ENCODE results near the gene PFKFB2. TPM values are rescaled to one million over a fixed set of nuclear protein-coding genes. Genes with fewer than 3 reads are reported as not detected.

The PFKFB2 gene
- total RNA-seq, 2 donors from 2014 or later = 28.2 to 42.8 TPM

GRCh38 chr1:207058878-207059867, 6.1 kb downstream of the PFKFB2 start:
- intact Hi-C loops (cut with DNase I) = no loop called here
- no peak for ATAC-seq

DNA sequence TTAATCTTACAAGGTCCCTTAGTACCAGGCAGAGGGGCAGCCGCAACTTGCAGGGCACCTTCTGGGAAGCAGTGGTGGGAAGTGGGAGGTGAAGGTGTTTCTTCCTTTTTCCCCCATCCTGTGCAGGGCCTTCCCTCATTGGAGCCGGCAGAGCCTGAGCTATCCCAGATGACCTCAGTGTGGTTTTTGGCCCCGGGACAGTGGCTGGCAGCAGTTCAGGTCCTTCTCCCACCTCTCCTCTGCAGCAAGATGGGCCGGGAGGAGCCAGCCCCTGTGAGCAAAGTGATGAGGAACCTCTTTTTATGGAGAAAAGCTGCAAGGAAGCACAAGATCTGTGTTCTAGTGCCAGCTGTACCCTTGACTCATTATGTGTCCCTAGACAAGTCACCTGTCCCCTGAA, 6.8 kb downstream of the PFKFB2 start:
- intact Hi-C loops (cut with DNase I) = no loop called here
- DNase-seq (no peak), ATAC-seq (no peak)

More at GRCh38 chr1:207058878-207059867, 6.1 kb downstream of the PFKFB2 start:
- DNase-seq = no peak

DNA sequence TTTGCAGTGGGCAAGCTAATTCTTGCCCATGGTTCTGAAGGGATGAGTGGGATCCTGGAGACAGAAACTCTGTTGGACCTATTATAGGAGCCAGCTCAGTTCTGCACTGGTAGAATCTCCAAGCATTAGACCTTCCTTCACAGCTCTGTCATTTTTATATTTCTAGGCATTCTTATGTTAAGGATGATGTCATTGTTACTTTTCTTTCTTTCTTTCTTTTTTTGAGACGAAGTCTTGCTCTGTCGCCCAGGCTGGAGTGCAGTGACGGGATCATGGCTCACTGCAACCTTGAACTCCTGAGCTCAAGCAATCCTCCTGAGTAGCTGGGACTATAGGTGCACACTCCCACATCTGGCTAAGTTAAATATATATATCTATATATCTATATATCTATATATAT, 7.5 kb downstream of the PFKFB2 start:
- ATAC-seq = no peak
- DNase-seq = no peak
- intact Hi-C loops (cut with DNase I) = no loop called here

GRCh38 chr1:207062058-207062457, 9.0 kb downstream of the PFKFB2 start:
- ATAC-seq (no peak), DNase-seq (no peak)
- intact Hi-C loops (cut with DNase I) = no loop called here

DNA sequence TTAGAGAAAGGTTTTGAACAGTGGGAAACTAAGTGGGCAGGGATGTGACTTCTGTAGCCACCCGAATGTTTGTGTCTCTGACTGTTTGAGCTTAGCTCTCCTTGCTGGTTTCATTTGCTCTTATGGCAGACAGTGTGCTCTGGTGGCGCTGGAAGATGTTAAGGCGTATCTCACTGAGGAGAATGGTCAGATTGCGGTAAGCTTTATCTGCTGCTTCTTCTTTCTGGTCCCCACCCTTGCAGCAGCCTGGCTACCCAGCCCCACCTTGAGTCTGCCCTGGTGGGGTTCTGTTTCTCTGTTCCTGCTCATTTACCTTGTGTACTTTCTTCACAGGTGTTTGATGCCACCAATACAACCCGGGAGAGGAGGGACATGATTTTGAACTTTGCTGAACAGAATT, 9.9 kb downstream of the PFKFB2 start:
- intact Hi-C loops (cut with DNase I) = no loop called here
- DNase-seq (no peak), ATAC-seq (no peak)

GRCh38 chr1:207064561-207064960, 11.5 kb downstream of the PFKFB2 start:
- DNase-seq = peak; percentile 36
- ATAC-seq = peak; percentile 53 to 71
- intact Hi-C loops (cut with DNase I) = no loop called here

DNA sequence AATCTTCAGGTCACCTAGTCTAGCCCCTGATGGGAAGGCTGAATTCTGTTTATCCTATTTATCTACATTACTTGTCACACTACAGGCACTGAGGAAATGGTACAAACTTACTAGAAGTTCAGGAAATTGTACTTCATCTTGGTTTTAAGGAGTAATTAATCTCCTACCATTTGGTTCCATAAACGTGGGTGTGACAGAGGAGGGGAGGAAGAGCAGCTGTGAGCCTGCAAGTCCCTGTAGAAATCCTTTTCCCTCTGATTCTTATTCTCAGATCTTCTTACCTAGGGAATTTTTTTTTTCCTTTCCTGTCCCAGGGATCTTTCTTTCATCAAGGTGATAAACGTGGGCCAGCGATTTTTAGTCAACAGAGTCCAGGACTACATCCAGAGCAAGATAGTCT, 14.1 kb downstream of the PFKFB2 start:
- intact Hi-C loops (cut with DNase I) = no loop called here
- DNase-seq = no peak
- no peak for ATAC-seq

DNA sequence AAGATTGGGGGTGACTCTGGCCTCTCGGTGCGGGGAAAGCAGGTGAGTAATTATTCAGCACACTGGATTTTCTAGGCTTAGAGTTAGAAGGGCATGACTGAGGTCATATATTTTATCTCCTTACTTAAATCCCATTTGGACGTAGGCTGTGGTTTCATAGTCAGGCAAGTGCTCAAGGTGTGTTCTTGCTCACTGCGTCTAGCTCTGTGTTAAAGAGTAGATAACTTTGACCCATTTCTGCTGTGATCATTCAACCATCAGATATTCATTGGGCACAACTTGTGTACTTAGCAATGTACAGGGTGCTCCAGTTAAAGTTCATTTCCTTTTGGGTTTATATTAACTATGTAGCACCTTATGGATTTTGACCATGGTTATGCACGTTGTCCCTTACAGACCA, 14.6 kb downstream of the PFKFB2 start:
- intact Hi-C loops (cut with DNase I) = no loop called here
- ATAC-seq (no peak), DNase-seq (no peak)

GRCh38 chr1:207069061-207069460, 16.0 kb downstream of the PFKFB2 start:
- ATAC-seq (peak in 1 of 2 donors; percentile 58), DNase-seq (no peak)
- intact Hi-C loops (cut with DNase I) = no loop called here

GRCh38 chr1:207069858-207070506, 16.9 kb downstream of the PFKFB2 start:
- ATAC-seq (peak in 1 of 2 donors; percentile 54), DNase-seq (no peak)
- intact Hi-C loops (cut with DNase I) = no loop called here

DNA sequence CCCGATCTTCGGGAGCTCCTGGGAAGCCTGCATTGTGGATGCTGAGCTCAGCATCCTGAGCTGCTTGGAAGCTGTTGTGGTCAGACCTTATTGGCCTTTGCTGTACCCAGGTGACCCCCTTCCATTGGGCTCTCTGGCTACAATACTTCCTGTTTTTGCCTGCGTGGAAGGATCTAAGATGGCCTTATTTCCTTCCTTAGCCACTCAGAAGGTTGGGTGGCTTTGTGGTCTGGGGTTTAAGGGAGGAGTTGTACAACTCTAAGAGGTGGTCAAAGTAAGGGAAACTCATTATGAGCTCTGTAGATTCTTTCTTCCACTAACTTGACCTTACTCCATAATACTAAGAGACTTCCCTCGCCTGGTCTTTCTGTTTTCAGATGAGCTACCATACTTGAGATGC, 17.7 kb downstream of the PFKFB2 start:
- intact Hi-C loops (cut with DNase I) = no loop called here
- DNase-seq (no peak), ATAC-seq (no peak)

- ATAC-seq = no peak
- intact Hi-C loops (cut with DNase I) = no loop called here
- DNase-seq = no peak
Measured at GRCh38 chr1:207071426-207071825, 18.4 kb downstream of the PFKFB2 start.

- no peak for ATAC-seq
- intact Hi-C loops (cut with DNase I) = no loop called here
Measured at GRCh38 chr1:207072233-207072632, 19.2 kb downstream of the PFKFB2 start.

DNA sequence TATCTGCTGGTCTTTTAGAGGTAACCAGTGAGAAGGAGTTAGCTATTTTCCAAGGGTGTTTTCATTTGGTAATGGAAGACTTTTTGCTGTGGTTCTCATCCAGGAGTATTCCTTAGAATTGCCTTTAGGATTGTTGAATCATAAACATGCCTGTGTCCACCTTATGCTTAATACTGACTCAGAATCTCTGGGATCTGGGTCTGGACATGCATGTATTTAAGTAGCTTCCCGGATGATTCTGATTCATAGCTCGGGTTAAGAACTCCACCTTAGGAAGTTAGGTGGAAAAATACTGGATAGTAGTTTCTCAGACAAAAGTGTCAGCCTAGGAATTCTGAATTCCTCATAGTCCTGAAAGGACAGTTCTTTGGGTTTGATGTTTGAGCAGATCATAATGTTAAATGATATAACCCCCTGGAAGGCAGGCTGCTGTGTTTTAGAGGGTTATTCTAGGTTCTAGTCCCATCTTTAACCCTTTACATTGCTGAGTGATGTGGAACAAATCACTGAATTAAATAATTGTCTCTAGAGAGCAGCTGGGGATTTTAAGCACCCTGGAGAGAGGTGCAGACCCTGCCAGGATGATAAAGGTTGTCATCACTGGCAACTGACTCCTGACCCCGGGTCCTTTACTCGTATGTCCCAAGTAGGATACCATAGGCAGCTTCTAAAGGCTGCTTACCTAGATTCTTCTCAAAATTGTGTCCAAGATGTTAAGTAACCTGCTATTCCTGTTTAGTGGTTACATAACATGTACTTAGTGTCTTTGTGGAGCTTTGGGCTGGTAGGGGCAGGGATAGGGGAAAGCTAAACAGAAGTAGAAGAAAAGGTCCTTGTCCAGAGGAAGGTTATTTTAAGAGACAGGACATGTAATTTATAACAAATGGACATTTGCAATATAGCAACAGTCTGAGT, 21.1 kb downstream of the PFKFB2 start:
- intact Hi-C loops (cut with DNase I) = no loop called here
- no peak for ATAC-seq
- DNase-seq = no peak

More at GRCh38 chr1:207072233-207072632, 19.2 kb downstream of the PFKFB2 start:
- no peak for DNase-seq

- DNase-seq (no peak), ATAC-seq (no peak)
- intact Hi-C loops (cut with DNase I) = loop anchor here in 1 of 2 donors (5.0 kb wide), 1 partner anchor 39 kb away; no protein-coding TSS in a partner anchor
Measured at GRCh38 chr1:207076181-207076955, 23.3 kb downstream of the PFKFB2 start.

GRCh38 chr1:207077012-207077411, 23.9 kb downstream of the PFKFB2 start:
- intact Hi-C loops (cut with DNase I) = loop anchor here in 1 of 2 donors (5.0 kb wide), 1 partner anchor 40 kb away; no protein-coding TSS in a partner anchor
- ATAC-seq (no peak), DNase-seq (no peak)

GRCh38 chr1:207077470-207078377, 24.6 kb downstream of the PFKFB2 start:
- intact Hi-C loops (cut with DNase I) = loop anchor here in 1 of 2 donors (2.0 to 5.0 kb wide), 2 partner anchors 27 to 40 kb away; partner anchors contain the start of gene YOD1
- ATAC-seq = peak; percentile 87 to 91

More at GRCh38 chr1:207077470-207078377, 24.6 kb downstream of the PFKFB2 start:
- DNase-seq = no peak
